Fibroblast of peridontal ligament (primary cell): ENCODE data around the gene YAE1.

Source experiments
- DNase-seq: peaks from one replicate; pipeline ENCODE4 v3.0.0-alpha.2; 2010; ENCODE audit errors: extremely low read depth

Gene YAE1

GRCh38 chr7:39606941-39607340 is 40.7 kb downstream of the YAE1 start:
- no peak for DNase-seq

- DNase-seq: no peak
These were observed 41.7 kb downstream of the YAE1 start for GRCh38 chr7:39607865-39608264.

- no peak for DNase-seq
These were observed 42.1 kb downstream of the YAE1 start for GRCh38 chr7:39608278-39608677.

- peak; percentile 78 for DNase-seq
These were observed 43.1 kb downstream of the YAE1 start for GRCh38 chr7:39609113-39609934.

GRCh38 chr7:39609935-39610263 is 43.7 kb downstream of the YAE1 start:
- DNase-seq: no peak

DNA sequence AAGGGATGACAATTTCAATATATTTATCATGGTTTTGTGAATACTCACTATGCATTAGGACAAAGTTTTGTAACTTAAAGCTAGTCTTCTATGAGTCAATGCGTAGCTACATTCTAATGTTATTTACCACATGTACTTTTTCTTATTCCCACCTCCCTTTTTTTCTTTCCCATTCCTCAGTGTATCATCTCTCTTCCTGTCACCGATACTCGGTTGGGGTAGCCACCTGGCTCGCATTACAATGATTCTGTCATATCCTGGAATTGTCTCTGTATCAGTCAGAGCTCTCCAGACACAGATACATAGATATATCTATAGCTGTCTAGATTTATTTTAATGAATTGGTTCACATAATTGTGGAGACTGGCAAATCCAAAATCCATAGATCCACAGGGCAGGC is 47.4 kb downstream of the YAE1 start:
- DNase-seq: no peak

GRCh38 chr7:39614299-39614698 is 48.1 kb downstream of the YAE1 start:
- DNase-seq: no peak

- no peak for DNase-seq
These were observed 49.3 kb downstream of the YAE1 start for GRCh38 chr7:39615350-39615975.

- peak; percentile 21 for DNase-seq
These were observed 49.9 kb downstream of the YAE1 start for GRCh38 chr7:39616138-39616537.

DNA sequence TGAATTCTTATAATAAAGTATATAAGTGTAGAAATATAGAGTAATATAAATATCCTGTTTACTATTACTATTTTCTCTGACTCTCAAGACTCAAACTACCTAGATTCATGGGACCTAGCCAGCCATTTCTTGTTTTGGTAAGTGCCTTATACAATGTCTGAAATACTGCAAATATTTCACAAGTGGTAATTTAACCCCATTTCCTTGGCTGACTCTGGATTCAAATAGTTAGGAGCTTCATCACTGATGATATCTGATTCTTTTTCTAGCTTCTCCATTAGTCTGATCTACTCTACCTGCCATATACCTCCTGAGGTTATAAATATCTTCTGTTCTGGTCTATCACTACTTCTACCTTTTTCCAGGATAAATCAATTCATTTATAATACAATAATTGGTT is 50.8 kb downstream of the YAE1 start:
- DNase-seq: peak; percentile 69

DNA sequence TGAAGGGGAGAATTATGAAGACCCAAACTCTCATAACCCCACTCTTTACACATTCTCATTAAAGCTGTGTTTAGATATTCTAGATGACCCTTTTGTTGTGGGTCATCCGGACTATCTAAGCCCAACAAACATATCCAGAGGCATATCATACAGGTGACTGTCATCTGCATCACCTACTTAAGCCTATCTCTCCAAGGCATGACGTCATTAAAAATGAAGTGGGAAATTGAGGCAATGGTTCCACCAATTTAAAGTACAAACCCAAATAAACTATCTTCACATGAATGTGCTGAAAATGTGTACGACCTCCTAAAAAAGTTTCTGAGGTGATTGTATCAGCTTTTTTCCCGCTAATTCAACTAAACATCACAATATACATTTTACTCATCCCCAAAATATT is 52.7 kb downstream of the YAE1 start:
- DNase-seq: no peak

GRCh38 chr7:39620486-39620885 is 54.3 kb downstream of the YAE1 start:
- DNase-seq: no peak

DNA sequence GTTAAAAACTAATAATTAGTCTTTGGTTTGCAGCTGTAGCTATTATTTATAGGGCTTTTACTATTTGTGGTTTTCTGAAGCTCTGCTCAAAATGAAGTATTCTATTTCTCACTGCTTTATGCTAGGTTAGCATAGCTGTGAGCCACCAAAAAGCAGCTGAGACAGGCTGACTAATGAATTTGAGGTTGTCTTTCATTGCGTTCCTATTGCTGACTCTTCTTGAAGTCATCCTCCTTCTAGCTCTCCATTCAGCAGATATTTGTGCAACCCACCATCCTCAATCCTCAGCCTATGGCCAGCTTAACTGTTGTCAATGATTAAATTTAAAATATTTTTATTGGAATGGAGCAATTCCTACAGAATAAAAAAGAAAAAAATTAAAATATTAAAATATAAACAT is 55.1 kb downstream of the YAE1 start:
- peak; percentile 86 for DNase-seq

- peak; percentile 52 for DNase-seq
These were observed 55.7 kb downstream of the YAE1 start for GRCh38 chr7:39621784-39622411.
